HL-60 (cell line): ENCODE results near the gene ATRN.

Source experiments
- DNase-seq, 2 experiments: peaks; one replicate each; pipeline ENCODE4 v3.0.0-alpha.2; 2010 to 2020; ENCODE audit warnings: low read depth in 1 of 2, low spot score in 1 of 2
- H3K27ac ChIP-seq: fragments of 250-450 bp; sonication (Bioruptor Pico); replicated peaks from 2 replicates; pipeline ENCODE4 v1.5.1; 2020; ENCODE audit warnings: mild to moderate bottlenecking, moderate library complexity
- H3K27me3 ChIP-seq: fragments of 250-450 bp; sonication (Bioruptor Pico); 2 replicates; pipeline ENCODE4 v1.5.1; 2021; ENCODE audit warnings: mild to moderate bottlenecking, moderate library complexity; ENCODE audit not compliant: insufficient read depth, poor library complexity, severe bottlenecking
- H3K4me3 ChIP-seq: replicated peaks from 2 replicates; pipeline ENCODE4 v1.5.1; 2011; ENCODE audit warnings: mild to moderate bottlenecking, control low read depth, low read length; ENCODE audit not compliant: insufficient read depth
- CTCF ChIP-seq: IDR thresholded peaks from one replicate; pipeline ENCODE4 v1.5.1; 2011; ENCODE audit warnings: low read length, control low read depth, inconsistent platforms; ENCODE audit not compliant: insufficient read depth
- GABPA ChIP-seq: IDR thresholded peaks from 2 replicates; pipeline ENCODE4 v1.6.1; 2012; ENCODE audit warnings: low read depth
- POLR2AphosphoS5 ChIP-seq: IDR thresholded peaks from 2 replicates; pipeline ENCODE4 v1.6.1; 2012; ENCODE audit warnings: low read depth
- REST ChIP-seq: IDR thresholded peaks from 2 replicates; pipeline ENCODE4 v1.6.1; 2012; ENCODE audit warnings: low read depth; ENCODE audit not compliant: insufficient replicate concordance
- SPI1 ChIP-seq: IDR thresholded peaks from 2 replicates; pipeline ENCODE4 v1.6.1; 2012; ENCODE audit warnings: low read depth, mild to moderate bottlenecking, borderline replicate concordance

Gene ATRN

GRCh38 chr20:3628502-3629314 is 157.9 kb downstream of the ATRN start:
- Histone ChIP-seq H3K27ac (no peak overlapping the region), H3K27me3 (no peaks in the 10 kb centered on the region), H3K4me3 (no peak overlapping the region)
- TF ChIP-seq REST (no peak), CTCF (no peak), POLR2AphosphoS5 (no peak), SPI1 (no peak), GABPA (no peak)
- DNase-seq, result no peak

- Histone ChIP-seq H3K4me3 (no peak overlapping the region), H3K27ac (no peak overlapping the region), H3K27me3 (no peaks in the 10 kb centered on the region)
- no peak for TF ChIP-seq SPI1
- TF ChIP-seq GABPA, result no peak
- TF ChIP-seq REST, result no peak
- TF ChIP-seq CTCF, result no peak
- no peak for TF ChIP-seq POLR2AphosphoS5
- DNase-seq, result no peak
Measured at GRCh38 chr20:3629893-3630292, 159.1 kb downstream of the ATRN start.

- H3K4me3 ChIP-seq, result no peak overlapping the region
- no peaks in the 10 kb centered on the region for H3K27me3 ChIP-seq
- H3K27ac ChIP-seq, result no peak overlapping the region
- TF ChIP-seq CTCF (no peak), POLR2AphosphoS5 (no peak), REST (no peak), GABPA (no peak), SPI1 (no peak)
- DNase-seq, result no peak
Measured at GRCh38 chr20:3630429-3630828, 159.6 kb downstream of the ATRN start.
